Spleen (tissue), 7 donors: Measurements from ENCODE around the gene MYH15.

Experiments used
- POLR2AphosphoS5 ChIP-seq, 3 donors: sonication (generic); formaldehyde crosslinking; IDR thresholded peaks; one replicate each; pipeline ENCODE4 v1.5.1; 2017; ENCODE audit warnings: antibody characterized with exemption in 3 of 3
- TF ChIP-seq, protein P1 (sequence below), 11 experiments: fragments of 200-600 bp in 7 of 11; fragments of 450-650 bp in 4 of 11; sonication (generic) in 4 of 11; IDR thresholded peaks in 8 of 11; conservative IDR thresholded peaks in 3 of 11; 1 replicate in 7 of 11; 2 replicates in 4 of 11; pipeline versions ENCODE4 v1.4.0 to v1.8.0; 2016 to 2021; ENCODE audit warnings: antibody characterized with exemption in 11 of 11, inconsistent platforms in 4 of 11, mild to moderate bottlenecking in 1 of 11
- donor health status: DM: no; HTN: no; CAD: no; lungs with moderate emphysema.
- donor health status: DM: no; HTN: no; CAD: no.
- donor health status: DM: no; HTN: no; CAD: no.

DNA sequence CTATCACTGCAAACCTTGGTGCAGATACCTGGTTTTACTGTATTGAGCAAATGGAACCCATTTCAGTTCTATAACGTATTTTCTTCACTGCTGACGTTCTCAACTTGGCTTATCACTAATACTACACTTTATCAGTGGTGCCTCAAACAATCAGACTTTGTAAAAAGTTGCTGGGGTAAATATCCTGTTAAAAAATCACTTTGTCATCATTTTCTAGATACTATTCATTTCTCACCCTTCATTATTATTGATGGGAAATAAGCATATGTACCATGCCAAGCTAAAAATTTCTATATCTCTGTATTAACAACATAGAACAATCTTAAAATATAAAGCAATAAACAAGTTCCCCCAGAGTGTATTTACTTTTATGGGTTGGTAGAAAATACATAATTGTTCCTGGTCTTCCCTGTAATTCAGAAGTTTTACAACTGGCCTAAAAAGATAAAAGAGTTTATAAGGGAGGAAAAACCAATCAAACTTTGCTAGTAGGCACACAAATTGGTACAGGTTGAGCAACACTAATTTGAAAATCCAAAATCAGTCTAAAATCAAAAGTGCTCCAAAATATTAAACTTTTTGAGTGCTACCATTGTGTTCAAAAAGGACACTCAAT is 45.7 kb upstream of the MYH15 start:
- TF ChIP-seq, protein P1, sequence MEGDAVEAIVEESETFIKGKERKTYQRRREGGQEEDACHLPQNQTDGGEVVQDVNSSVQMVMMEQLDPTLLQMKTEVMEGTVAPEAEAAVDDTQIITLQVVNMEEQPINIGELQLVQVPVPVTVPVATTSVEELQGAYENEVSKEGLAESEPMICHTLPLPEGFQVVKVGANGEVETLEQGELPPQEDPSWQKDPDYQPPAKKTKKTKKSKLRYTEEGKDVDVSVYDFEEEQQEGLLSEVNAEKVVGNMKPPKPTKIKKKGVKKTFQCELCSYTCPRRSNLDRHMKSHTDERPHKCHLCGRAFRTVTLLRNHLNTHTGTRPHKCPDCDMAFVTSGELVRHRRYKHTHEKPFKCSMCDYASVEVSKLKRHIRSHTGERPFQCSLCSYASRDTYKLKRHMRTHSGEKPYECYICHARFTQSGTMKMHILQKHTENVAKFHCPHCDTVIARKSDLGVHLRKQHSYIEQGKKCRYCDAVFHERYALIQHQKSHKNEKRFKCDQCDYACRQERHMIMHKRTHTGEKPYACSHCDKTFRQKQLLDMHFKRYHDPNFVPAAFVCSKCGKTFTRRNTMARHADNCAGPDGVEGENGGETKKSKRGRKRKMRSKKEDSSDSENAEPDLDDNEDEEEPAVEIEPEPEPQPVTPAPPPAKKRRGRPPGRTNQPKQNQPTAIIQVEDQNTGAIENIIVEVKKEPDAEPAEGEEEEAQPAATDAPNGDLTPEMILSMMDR (IDR thresholded peaks at IDR 0.05 in 8 of 11, conservative IDR thresholded peaks at IDR 0.05 in 3 of 11), result no peak
- TF ChIP-seq POLR2AphosphoS5 (IDR thresholded peaks at IDR 0.05), result no peak
